Measurements from ENCODE around the gene TBX18. TPM values are rescaled to one million over a fixed set of nuclear protein-coding genes. Genes with fewer than 3 reads are reported as not detected.
A peak's percentile ranks its signal among the peaks of the same experiment; 100 is the strongest.

Gene TBX18
- total RNA-seq, 1 donor from 2014 or later = 1.0 TPM

- DNase-seq (no peak), ATAC-seq (no peak)
- Histone ChIP-seq H3K36me3 (no peaks in the 10 kb centered on the region), H3K27ac (no peak overlapping the region), H3K9me3 (no peaks in the 10 kb centered on the region), H3K4me3 (no peak overlapping the region), H3K4me1 (no peaks in the 10 kb centered on the region), H3K27me3 (no peaks in the 10 kb centered on the region)
- intact Hi-C loops (cut with DNase I) = no loop called here
- no peak for TF ChIP-seq CTCF (IDR thresholded peaks at IDR 0.05)
Observed at GRCh38 chr6:84738996-84739865, 25.2 kb downstream of the TBX18 start.

- TF ChIP-seq CTCF (IDR thresholded peaks at IDR 0.05) = no peak
- intact Hi-C loops (cut with DNase I) = no loop called here
Observed at GRCh38 chr6:84733889-84734288, 30.5 kb downstream of the TBX18 start.

GRCh38 chr6:84731901-84732300 is 32.5 kb downstream of the TBX18 start:
- no peaks in the 10 kb centered on the region for H3K4me1 ChIP-seq
- H3K27ac ChIP-seq = no peak overlapping the region
- no peak for TF ChIP-seq CTCF (IDR thresholded peaks at IDR 0.05)
- ATAC-seq (no peak), DNase-seq (no peak)
- H3K4me3 ChIP-seq = no peak overlapping the region
- H3K27me3 ChIP-seq = no peaks in the 10 kb centered on the region
- no peaks in the 10 kb centered on the region for H3K9me3 ChIP-seq
- H3K36me3 ChIP-seq = no peaks in the 10 kb centered on the region
- intact Hi-C loops (cut with DNase I) = no loop called here

More at GRCh38 chr6:84733889-84734288, 30.5 kb downstream of the TBX18 start:
- DNase-seq (no peak), ATAC-seq (no peak)
- Histone ChIP-seq H3K36me3 (no peaks in the 10 kb centered on the region), H3K9me3 (no peaks in the 10 kb centered on the region), H3K27me3 (no peaks in the 10 kb centered on the region), H3K27ac (no peak overlapping the region), H3K4me1 (no peaks in the 10 kb centered on the region), H3K4me3 (no peak overlapping the region)

GRCh38 chr6:84731401-84731800 is 33.0 kb downstream of the TBX18 start:
- intact Hi-C loops (cut with DNase I) = no loop called here
- Histone ChIP-seq H3K9me3 (no peaks in the 10 kb centered on the region), H3K27me3 (no peaks in the 10 kb centered on the region)

GRCh38 chr6:84728602-84729001 is 35.8 kb downstream of the TBX18 start:
- H3K4me3 ChIP-seq = no peak overlapping the region
- peak; percentile 23 for TF ChIP-seq CTCF (IDR thresholded peaks at IDR 0.05)
- no peak overlapping the region for H3K27ac ChIP-seq
- no peaks in the 10 kb centered on the region for H3K27me3 ChIP-seq
- H3K9me3 ChIP-seq = no peaks in the 10 kb centered on the region
- no peaks in the 10 kb centered on the region for H3K36me3 ChIP-seq
- no peaks in the 10 kb centered on the region for H3K4me1 ChIP-seq
- DNase-seq (no peak), ATAC-seq (no peak)
- intact Hi-C loops (cut with DNase I) = no loop called here

More at GRCh38 chr6:84731401-84731800, 33.0 kb downstream of the TBX18 start:
- Histone ChIP-seq H3K4me1 (no peaks in the 10 kb centered on the region), H3K27ac (no peak overlapping the region), H3K36me3 (no peaks in the 10 kb centered on the region), H3K4me3 (no peak overlapping the region)
- no peak for TF ChIP-seq CTCF (IDR thresholded peaks at IDR 0.05)
- no peak for ATAC-seq
- no peak for DNase-seq
